ENCODE results near the gene GYPE.
"Not testable (repeated sequence)": the region's sequence is repeated elsewhere in the genome, so short reads cannot be mapped to it uniquely, and the experiment has no call there.

The GYPE gene

DNA sequence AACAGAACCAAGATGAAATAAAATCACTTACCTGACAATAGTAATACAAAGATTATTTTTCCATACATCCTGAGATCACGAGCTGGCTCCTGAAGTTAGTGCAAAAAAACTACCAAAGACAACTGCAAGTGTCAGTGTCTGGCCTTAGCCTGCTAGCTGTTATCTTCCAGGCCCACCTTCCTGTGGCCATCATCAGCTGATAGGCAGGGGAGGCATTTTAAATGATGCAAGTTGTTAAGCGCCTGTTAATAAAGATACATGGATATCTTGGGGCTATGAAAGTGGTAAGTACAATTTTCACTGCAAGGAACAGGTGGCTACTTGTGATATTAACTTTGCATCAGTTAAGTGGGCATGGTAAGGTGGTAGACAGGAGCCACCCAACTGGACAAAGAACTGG, at the start of gene GYPE:
Gene GYPE (minus strand): TSS at position 120 of the 400 bp plus-strand sequence. CDS start 52 bp downstream, at position 68.
- not testable (repeated sequence) for DNase-seq

DNA sequence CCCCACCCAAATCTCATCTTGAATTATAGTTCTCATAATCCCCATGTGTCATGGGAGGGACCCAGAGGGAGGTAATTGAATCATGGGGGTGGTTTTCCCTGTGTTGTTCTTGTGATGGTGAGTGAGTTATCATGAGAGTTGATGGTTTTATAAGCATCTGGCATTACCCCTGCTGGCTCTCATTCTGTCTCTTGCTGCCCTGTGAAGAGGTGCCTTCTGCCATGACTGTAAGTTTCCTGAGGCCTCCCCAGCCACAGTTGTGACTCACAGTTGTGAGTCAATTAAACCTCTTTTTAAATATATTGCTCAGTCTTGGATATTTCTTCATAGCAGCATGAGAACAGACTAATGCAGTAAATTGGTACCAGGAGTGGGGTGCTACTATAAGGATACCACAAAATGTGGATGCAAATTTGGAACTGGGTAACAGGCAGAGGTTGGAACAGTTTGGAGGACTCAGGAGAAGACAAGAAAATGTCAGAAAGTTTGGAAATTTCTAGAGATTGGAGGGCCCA, 46.2 kb upstream of the GYPE start:
- not testable (repeated sequence) for DNase-seq

DNA sequence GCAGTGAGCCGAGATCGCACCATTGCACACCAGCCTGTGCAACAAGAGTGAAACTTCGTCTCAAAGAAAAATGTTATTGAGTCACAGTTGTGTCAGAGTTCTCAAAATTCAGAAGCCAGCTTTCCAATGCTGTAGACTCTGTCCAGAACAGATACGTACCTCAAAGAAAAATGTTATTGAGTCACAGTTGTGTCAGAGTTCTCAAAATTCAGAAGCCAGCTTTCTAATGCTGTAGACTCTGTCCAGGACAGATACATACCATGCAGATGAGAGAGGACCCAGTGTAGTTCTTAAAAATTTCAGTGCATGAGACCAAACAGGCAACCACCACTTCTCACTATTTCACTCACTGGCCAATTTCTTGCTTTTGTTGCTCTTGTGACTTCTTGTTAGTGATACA, 45.6 kb upstream of the GYPE start:
- not testable (repeated sequence) for DNase-seq

DNA sequence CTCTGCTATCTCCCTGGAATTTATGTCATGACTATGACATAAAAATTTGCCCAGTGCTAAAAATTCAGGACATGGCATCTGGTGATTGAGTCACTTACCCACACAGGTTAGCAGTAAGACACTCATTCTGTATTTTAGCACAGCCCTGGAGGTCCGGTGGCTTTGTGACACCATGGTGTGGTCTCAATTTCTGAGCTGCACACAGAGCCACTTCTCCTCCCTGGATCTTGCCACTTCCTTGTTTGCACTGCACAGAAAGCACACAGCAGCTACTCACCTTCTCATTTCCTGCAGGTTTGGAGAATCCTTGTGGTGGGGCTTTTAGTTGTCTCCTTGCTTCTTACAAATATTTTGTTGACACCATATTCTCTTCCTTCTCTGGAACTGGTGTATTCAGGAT, 44.8 kb upstream of the GYPE start:
- not testable (repeated sequence) for DNase-seq

DNA sequence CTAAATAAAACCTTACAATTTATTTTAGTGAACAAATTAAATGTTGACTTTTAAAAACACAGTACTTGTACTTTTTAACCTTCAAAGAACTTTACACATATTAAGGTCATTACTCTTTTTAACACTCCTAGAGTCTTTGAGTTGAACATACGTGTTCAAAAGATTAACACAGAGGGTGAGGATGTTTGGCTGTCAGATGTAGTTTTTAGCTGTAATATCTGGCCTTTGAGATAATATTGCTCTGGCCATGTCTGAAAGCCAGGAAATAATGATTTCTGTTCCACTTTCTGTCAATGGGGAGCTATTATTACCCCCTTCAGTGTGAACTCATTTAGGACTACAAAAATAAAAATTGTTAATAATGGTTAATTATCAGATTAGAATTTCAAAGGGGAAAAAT, 42.1 kb upstream of the GYPE start:
- DNase-seq = not testable (repeated sequence)

DNA sequence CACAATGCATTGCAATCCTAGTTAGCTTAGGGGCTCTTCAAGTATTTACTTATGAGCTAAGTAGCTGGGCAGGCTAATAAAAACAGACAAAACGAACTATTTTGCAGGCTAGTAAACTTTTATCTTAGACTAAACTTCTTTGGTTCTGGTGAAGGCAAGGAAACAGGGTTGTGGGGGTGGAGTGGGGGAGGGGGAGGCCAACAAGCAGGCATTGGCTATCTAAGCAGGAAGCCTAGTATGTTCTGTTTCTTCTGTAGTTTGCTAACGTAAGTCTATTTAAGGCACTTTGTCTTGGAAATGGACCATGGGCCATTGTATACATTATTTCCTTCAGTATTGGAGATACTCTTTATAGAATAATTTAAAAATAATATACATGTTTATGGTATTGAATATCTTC, 35.3 kb upstream of the GYPE start:
- DNase-seq = not testable (repeated sequence)

DNA sequence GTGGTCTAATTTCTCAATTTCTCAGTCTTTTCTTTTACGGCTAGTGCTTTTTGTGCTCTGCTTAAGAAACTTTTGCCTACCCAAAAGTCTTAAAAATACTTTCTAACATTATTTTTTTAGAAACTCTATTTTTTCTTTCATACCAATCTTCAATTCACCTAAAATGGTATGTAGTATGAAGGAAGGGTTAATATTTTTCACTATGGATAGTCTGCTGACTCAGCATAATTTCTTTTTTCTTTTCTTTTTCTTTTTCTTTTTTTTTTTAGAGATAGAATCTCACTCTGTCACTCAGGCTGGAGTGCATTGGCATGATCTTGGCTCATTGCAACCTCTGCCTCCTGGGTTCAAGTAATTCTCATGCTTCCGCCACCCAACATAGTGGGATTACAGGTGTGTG, 34.2 kb upstream of the GYPE start:
- DNase-seq = no peak

DNA sequence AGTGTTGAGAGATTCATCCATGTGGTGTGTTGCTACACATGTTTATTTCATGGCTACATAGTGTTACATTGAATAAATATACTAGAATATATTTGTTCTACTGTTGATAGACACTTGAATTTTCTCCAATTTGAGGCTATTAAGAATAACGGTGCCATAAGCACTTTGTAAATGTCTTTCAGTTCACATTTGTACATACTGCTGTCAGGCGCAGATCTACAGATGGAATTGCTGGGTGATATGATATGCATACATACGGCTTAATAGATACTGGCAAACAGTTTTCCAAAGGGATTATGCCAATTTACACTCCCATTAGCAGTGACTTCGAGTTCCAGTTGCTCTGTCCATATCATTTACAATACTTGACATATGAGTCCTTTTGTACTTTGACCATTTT, 33.5 kb upstream of the GYPE start:
- not testable (repeated sequence) for DNase-seq

DNA sequence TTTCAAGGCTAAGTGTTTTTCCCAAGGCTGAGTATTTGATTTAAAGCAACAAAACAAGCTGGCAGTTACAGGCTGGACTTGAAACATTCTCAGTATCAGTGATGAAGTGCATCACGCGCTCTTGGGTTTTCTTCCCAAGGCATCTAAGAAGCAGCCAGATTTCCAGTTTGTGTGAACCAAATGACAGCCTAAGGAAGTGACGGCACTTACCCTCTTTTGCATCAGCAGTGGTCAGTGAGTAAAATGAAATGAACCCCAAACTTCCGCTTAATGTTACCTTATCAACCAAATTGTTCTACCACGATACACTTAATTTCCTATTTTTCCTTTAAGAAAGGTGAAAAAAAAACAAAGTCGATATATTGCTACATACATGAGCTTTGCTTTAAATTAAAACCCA, 15.8 kb upstream of the GYPE start:
- no peak for DNase-seq

DNA sequence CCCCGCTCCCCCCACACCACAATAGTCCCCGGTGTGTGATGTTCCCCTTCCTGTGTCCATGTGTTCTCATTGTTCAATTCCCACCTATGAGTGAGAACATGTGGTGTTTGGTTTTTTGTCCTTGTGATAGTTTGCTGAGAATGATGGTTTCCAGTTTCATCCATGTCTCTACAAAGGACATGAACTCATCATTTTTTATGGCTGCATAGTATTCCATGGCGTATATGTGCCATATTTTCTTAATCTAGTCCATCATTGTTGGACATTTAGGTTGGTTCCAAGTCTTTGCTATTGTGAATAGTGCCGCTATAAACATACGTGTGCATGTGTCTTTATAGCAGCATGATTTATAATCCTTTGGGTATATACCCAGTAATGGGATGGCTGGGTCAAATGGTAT, 11.1 kb upstream of the GYPE start:
- DNase-seq = not testable (repeated sequence)

DNA sequence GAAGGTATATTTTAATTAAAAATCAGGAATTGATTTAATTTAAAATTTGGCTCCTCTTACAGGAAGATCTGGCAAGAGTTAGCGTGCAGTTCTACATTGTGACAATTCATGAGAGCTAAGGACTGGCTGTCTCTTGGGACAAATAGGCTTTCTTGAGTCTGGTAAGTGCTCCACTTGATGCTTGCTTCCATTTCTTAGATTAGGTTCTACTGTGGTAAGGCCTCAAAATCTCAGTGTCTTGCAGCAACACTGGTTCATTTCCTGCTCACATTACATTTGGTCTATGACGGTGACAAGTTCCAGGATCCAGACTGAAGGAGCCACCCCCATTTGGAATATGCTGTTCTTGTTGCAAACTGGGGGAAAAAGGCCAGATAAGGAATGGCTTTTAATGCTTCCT, 7.1 kb upstream of the GYPE start:
- DNase-seq = not testable (repeated sequence)

DNA sequence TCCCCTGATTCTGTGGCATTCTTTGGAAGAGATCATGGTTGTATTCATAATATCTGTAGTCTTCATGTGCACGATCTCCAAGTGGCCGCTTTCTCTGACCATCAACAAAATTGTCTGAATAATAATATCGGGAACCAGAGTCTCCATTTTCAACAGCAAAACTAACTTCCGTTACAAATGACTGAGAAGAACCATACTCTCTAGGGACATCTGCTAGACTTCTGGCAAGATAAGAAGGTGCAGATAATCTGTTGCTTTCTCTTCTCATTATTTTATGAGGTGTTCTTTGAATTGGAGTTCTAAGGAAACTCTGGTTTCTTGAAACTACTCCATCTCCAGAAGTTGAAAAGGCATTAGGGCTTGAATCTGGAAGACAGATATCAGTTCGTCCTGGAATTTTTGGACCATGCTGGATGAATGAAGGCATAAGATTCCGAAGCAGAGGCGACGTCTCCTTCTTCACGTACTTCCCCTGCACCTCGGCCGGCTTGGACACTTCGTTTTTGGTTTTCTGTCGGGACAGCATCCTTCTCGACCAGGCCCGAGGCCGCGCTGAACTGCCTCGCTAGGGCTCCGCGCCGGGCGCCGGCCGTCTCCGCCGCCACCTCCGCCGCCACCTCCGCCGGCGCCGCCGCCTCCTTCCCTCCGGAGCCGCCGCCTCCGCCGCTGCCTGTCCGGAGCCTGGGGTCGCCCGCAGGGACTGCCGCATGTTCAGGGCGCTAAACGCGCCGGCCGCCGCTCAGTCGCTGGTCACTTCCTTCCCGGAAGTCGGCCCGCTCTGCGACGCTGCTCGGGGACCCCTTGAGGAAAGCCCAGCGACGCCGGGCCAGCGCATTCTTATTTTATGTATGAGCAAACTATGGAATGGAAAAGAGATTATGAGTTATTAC, 6.4 kb upstream of the GYPE start:
- DNase-seq = not testable (repeated sequence)

DNA sequence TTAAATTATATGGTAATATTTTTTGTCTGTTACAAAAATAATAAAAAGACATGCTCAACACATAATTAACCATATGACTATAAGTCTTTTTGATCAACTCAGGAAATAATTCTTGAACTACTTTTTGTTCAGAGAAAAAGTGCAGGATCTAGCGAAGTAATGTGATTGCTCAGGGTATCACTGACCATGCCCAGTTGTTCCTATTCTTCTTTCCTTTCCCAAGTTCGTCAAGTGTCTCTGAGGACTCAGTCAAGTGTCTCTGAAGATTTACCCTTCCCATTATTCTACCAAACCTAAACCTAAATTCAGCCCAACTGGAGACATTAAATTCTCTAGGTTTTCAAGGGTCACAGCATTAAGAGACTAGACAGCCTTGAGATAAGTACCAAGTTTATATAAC, 5.5 kb upstream of the GYPE start:
- DNase-seq = not testable (repeated sequence)

DNA sequence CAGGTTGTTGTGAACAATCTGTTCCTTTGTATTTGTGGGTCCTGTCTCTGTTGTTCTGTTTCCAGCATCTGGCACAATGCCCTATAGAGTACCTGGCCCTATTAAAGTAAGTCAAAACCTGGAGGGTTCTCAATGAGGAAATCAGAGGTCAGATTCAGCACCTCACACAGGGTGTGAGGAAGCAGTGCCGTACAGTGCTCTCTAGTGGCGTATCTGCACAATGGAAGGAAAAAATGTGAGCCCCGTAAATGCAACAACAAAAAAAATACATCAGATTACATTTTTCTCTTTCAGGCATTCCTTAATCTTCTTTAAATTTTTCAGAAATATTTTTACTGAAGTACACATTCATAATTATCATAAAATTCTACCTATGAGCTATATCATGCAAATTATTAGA, 2.5 kb upstream of the GYPE start:
- DNase-seq = not testable (repeated sequence)

DNA sequence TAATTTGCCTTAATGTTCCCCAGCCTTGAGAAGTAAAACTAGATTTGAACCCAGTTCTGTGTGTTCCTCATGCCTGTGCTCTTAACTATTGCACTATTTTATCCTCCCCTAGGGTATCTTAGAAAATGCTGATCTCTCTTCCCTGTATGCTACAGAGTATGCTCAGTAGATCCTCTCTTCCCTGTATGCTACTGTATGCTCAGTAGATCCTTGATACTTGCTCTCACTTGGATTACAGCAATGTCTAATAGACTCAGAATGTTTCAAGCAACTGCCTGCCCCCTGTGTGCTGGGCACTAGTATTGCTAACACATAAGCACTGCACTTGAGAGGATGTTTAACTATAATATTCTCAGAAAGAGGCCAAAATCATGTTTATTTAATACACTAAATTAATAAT, 928 bp downstream of the GYPE start:
- DNase-seq = not testable (repeated sequence)

DNA sequence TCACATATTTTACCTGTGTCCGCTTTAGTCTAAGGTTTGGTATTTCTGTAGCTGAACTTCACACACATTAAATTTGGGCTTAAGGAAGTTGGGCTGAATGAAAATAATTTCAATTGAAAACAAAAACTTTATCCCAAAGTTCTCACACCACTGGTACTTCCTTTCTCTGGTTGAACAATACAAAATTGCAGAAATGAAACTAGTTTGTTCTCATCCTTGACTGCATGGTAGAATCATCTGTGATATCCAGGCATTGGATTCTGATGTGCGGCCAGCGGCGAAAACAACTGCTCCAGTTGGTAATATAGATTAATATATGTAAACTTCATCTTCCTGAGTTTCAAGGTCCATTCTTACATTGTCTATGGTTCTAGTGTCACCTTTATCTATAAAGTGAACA, 15.0 kb downstream of the GYPE start:
- not testable (repeated sequence) for DNase-seq

DNA sequence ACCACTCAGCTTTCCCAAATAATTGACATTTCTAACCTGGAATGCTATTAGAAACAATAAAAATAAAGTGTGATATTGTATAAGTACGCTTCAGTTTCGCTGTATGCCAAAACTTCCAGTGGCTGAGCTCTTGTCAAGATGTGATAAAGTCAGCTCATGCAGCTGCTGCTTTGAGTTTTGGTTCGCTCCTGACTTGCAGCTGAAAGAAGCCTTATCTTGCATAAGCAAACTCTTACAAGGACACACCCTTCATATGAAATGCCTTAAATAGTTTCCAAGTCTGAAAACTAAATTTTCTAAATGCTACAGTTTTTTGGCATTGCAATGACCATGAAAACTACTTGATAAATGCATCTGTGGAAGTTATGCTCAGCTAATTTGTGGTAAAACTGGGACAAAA, 17.2 kb downstream of the GYPE start:
- not testable (repeated sequence) for DNase-seq

DNA sequence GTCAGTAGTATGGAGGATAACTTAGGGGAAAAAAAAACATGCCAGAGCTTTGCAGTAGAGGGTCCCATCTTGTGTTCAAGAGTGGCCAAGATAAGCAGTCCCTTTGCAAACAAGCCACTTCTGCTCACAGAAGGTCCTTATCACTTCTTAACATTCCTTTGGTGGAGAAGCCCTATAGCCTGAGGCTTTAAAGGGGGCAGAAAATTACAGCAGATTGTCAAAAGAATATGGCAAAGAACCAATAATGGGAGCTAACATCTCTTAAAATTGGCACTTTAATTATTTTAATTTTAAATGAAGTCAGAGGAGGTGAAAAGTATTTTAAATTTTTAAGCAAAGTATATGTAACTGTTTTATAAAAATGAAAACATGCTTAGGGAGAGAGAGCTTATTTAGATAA, 20.4 kb downstream of the GYPE start:
- not testable (repeated sequence) for DNase-seq

DNA sequence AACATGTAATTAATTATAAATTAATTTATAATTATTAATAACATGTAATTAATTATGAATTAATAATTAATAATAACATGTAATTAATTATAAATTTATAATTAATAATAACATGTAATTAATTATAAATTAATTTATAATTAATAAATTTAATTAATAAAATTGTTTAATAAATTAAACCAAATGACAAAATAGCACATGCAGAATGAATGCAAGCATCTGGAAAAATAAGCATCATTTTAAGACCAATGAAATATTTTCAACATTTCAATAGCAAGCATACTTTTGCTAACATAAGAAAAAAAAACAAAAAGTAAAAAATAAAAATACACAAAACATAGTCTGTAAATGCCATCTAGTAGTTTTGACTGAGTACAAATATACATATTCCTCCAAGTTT, 21.8 kb downstream of the GYPE start:
- DNase-seq = no peak

DNA sequence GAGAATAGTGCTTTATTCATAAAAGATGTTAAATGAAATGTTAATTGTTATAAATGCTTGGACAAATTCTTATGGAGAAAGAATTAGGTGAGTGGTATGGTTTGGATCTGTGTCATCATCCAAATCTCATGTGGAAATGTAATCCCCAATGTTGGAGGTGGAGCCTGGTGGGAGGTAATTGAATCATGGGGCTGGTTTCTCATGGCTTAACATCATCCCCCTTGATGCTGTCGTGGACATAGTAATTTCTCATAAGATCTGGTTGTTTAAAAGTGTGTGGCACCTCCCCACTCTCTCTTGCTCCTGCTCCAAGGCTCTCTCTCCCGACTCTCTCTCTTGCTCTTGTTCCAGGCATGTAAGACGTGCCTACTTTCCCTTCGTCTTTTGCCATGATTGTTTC, 22.5 kb downstream of the GYPE start:
- no peak for DNase-seq

DNA sequence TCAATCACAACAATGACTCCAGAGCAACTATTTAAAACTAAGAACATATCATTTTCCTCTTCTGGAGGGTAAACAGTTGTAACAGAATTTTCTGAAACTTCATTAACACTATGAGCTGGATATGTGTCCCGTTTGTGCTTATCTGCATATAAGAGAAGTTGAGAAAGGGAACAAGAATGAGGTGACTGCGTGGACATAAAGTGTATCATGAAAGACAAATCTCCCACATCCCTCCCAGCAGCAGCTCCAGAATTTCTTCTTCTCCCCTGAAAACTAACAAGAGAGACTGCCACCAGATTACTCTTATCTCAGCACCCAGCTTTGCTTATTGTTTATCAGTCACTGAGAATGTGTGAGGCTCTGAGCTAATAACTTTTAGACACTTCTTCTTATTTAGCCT, 25.8 kb downstream of the GYPE start:
- not testable (repeated sequence) for DNase-seq

DNA sequence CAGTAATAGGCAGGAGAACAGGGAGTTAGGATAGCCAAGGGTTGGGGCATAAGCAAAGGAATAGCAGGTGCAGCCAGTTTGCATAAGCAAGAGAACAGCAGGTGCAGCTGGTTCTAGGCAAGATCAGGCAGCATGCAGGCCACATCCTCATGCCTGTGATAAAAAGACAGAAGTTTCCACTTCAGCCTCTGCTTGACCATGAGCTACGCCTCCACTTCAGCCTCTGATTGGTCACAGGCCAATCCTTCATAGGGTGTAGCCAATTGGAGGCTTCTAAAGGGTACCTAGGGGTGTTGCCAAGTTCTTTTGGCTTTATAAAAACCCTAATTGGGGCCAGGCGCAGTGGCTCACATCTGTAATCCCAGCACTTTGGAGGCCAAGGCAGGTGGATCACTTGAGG, 30.0 kb downstream of the GYPE start:
- DNase-seq = not testable (repeated sequence)

DNA sequence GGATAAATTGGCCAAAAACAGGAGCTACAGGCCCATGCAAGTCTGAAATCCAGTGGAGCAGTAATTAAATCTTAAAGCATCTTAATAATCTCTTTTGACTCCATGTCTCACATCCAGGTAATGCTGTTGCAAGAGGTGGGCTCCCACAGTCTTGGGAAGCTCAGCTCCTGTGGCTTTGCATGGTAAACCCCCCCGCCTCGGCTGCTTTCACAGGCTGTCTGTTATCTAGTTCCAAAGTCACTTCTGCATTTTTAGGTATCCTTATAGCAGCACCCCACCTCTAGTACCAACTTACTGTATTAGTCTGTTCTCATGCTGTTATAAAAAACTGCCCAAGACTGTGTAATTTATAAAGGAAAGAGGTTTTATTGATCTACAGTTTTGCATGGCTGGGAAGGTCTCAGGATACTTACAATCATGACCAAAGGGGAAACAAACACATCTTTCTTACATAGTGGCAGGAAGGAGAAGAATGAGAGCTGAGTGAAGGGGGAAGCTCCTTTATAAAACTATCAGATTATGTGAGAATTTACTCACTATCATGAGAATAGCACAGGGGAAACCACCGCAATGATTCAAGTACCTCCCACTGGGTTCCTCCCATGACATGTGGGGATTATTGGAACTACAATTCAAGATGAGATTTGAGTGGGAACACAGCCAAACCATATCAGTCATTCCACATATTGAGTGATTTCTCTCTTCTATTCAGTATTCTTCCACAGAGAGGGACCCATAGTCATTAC, 34.7 kb downstream of the GYPE start:
- not testable (repeated sequence) for DNase-seq

DNA sequence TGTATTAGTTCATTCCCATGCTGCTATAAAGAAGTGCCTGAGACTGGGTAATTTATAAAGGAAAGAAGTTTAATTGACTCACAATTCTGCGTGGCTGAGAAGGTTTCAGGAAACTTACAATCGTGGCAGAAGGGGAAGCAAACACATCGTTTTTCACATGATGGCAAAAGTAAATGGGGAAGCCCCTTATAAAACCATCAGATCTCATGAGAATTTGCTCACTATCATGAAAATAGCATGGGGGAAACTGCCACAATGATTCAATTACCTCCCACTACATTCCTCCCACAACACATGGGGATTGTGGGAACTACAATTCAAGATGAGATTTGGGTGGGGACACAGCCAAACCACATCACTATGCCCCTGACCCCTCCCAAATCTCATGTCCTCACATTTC, 35.4 kb downstream of the GYPE start:
- DNase-seq = not testable (repeated sequence)

All from NCI-H146 (cell line).